EL (cell line): ENCODE results near the gene PPOX.

ENCODE experiments used
- DNase-seq: peaks from one replicate; pipeline ENCODE4 v3.0.0-alpha.2; 2016

PPOX gene

GRCh38 chr1:161176468-161177111 is 10.4 kb downstream of the PPOX start:
- DNase-seq, result no peak

GRCh38 chr1:161177112-161177935 is 11.1 kb downstream of the PPOX start, which contains the start of gene B4GALT3:
TSS of gene B4GALT3 (minus strand) at chr1:161177507. CDS start at chr1:161176060, 1,447 bp downstream.
- DNase-seq, result peak; percentile 77

DNA sequence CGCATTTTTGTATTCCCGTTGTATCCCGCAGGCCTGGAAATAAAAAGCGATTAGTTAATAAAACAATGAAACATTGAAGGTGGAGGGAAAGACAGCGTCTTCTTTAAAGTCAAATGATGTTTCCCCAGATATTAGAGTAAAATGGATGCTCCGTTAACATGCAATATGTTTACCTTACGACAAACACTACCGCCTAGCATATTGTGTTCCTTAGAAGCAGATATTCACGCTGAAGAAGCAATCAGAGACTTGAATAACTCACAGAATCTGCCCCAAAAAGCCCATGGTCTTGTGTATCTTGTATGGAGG is 11.7 kb downstream of the PPOX start:
- DNase-seq, result no peak

GRCh38 chr1:161179698-161180097 is 13.5 kb downstream of the PPOX start:
- DNase-seq, result no peak

GRCh38 chr1:161180639-161181038 is 14.4 kb downstream of the PPOX start:
- no peak for DNase-seq

DNA sequence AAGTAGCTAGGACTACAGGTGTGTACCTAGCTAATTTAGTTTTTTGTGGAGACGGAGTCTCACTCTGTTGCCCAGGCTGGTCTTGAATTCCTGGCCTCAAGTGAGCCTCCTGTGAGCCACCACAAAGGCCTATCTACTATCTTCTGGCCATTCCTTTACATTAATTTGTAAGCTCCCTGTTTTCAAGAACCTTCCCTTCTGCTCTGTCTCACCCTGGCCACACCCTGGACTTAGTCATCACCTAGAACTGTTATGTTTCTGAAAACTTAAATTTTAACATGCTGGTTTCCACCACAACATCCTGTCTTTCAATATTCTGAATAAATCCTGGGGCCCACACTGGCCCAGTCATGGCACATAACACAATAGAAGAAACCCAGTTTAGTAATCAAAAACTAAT is 16.0 kb downstream of the PPOX start:
- DNase-seq, result peak; percentile 63

GRCh38 chr1:161185282-161185682 is 19.1 kb downstream of the PPOX start:
- DNase-seq, result peak; percentile 46

- no peak for DNase-seq
These were observed 19.6 kb downstream of the PPOX start for GRCh38 chr1:161185732-161186311.

DNA sequence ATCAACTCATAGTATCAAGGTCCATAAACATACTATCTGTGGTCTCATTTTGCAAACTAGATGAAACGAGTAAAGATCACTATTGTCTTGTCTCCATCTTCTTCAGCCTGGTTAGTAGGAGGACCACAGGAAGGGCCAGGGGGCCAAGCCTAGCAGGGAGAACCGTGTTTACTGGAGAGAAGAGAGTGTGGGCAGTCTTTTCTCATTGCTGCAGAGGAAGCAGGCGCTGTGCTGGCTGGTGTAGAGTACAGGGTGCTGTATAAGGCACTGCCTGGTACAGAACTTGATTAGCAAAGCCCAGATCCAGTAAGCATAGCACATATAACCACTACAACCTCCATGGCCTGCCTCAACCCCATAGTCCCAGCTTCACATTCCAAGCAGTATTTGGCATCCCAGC is 21.1 kb downstream of the PPOX start:
- DNase-seq, result no peak

DNA sequence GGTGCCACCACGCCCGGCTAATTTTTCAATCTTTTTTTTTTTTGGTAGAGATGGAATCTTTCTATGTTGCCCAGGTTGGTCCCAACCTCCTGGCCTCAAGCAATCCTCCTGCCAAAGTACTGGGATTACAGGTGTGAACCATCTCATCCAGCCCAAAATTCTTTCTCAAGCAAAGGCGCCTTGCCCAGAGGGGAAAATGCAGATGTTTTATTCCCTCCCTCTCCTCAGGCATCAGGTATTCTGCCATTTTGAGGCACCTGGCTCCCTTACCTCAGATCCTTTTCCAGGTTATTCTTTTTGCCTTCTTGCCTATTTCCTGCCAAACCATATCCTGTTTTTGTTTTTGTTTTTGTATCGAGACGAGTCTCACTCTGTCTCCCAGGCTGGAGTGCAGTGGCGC is 22.2 kb downstream of the PPOX start:
- DNase-seq, result no peak

GRCh38 chr1:161189036-161189435 is 22.8 kb downstream of the PPOX start:
- DNase-seq, result no peak

DNA sequence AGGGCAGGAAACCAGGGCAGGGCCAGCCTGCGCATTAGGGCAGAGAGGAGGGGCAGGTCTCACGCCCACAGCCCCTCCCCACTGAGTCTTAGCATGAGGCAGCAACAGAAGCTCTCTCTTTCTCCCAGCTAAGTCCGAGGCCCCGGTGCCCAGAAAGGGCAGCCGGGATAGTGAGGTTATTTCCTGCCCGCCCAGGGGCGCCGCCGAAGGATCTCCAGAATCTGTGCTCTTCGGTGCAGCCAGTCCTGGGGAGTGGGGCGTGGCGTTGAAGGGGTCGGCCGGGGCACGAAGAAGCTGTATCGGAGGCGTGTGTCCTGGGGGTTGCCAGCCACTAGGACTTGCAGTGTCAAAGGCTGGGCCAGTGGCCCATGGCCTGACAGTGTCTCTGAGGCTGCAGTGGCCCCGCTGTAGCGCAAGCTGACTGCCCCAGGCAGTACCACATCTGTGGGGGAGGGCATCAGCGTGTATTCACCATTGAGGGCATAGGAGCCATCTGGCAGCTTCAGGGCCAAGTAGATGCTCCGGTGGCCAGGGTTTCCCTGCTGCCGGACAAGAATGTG is 24.8 kb downstream of the PPOX start:
- no peak for DNase-seq

GRCh38 chr1:161191971-161192370 is 25.7 kb downstream of the PPOX start:
- DNase-seq, result no peak

DNA sequence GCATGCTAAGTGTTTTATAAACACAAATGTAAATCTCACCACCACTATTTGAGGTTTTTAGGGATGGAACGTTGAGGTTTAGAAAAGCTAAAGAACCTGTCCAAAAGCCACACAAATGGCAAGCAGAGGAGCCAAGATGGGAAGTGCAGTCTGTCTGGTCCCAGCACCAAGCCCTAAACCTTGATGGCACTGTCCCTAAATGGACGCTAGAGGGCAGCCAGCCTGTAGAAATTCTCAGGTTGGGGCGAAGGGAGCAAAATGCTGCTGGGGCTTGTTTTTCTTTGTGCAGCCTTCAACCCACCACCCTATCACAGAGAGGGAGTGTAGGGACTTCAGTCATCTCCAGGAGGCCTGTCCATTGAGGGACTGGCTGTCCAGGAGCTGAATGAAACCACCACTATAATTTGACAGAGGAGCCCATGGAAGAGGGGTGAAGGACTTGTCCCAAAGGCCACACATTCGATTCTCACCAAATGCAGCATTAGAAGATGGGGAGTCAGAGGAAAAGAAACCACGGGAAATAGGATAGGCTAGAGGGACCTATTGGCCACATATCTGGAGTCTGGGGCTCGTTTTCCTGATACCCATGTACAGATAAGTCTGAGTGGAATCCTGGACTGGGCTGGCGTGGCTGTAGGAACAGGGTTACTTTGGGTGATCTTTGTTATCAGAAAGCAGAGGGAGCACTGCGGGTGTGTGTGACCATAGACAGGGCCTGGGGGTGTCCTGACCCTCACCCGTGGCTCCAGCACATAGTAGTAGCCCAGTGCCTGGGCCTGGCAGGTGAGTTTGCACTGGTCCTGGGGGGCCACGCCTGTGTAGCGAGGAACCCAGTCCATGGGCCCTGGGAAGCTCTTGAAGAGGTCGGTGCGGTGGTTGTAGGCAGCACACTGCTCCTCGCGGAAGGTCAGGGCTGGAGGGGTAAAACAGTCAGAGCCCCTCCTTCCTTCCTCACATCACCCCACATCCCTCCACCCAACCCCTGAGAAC is 26.5 kb downstream of the PPOX start:
- DNase-seq, result peak; percentile 68

- DNase-seq, result no peak
These were observed 27.5 kb downstream of the PPOX start for GRCh38 chr1:161193561-161194235.

DNA sequence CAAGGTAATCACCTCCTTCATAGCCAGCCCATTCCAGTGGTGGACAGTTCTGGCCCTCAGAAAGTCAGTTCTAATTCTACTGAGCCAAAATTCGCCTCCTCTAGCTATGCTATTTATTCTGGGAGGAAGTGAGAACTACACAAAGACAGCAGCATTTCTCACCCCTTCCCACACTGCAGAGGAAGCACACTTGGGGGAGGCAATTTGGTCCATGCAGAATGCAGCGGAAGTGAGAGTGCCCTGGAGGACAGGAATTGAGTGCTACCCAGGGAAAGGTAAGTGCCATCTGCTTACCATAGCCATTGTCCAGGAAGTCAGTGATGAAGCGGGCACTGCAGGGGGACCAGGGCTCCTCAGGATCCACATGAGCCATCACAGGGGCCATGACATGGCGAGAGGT is 28.9 kb downstream of the PPOX start:
- DNase-seq, result no peak

DNA sequence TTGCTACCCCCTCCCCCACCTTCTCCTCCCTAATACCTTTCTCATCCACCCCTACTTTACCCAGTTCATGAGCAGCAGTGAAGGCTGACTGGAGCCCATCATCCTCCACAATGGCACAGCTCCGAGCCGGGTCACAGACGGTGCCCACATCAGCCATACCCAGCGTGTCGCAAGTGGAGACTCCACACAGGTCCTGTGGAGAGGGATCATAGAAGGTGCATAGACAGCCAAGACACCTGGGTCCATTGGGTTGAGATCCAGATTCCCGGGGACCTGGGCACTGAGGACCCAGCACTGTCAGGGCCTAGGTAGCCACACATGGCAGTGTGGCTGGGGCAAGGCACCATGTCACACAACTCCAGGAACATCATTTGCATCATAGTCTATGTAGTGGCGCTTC is 29.9 kb downstream of the PPOX start:
- no peak for DNase-seq

GRCh38 chr1:161196521-161197451 is 30.6 kb downstream of the PPOX start:
- peak; percentile 80 for DNase-seq

- no peak for DNase-seq
These were observed 31.5 kb downstream of the PPOX start for GRCh38 chr1:161197560-161198193.

GRCh38 chr1:161198194-161198896 is 32.1 kb downstream of the PPOX start:
- peak; percentile 73 for DNase-seq
